Measurements from ENCODE around the gene CFC1B.
"Not testable (repeated sequence)": the region's sequence is repeated elsewhere in the genome, so short reads cannot be mapped to it uniquely, and the experiment has no call there.

The CFC1B gene

GRCh38 chr2:130571929-130572328, 50.9 kb downstream of the CFC1B start:
- DNase-seq, result not testable (repeated sequence)

- not testable (repeated sequence) for DNase-seq
Measured at GRCh38 chr2:130574230-130574629, 53.2 kb downstream of the CFC1B start.

GRCh38 chr2:130576209-130576784, 55.3 kb downstream of the CFC1B start:
- DNase-seq, result not testable (repeated sequence)

GRCh38 chr2:130577559-130577958, 56.5 kb downstream of the CFC1B start:
- DNase-seq, result not testable (repeated sequence)
